Neural cell (in vitro differentiated cells): Measurements from ENCODE around the gene ANKS1A. TPM values are rescaled to one million over a fixed set of nuclear protein-coding genes. Genes with fewer than 3 reads are reported as not detected.

Experiments used
- H2AFZ ChIP-seq: fragments of 200-600, 300-800 bp; sonication (generic), shearing (Covaris generic); 2 replicates; pipeline ENCODE4 v1.6.0; 2014; ENCODE audit warnings: low read depth, mild to moderate bottlenecking, antibody characterized with exemption, low read length, moderate library complexity
- H3F3A ChIP-seq: fragments of 200-600 bp; shearing (Covaris generic); 2 replicates; pipeline ENCODE4 v1.6.1; 2016; ENCODE audit warnings: mild to moderate bottlenecking, moderate library complexity, mixed read lengths, antibody characterized with exemption, low read length; ENCODE audit not compliant: insufficient read depth, poor library complexity, severe bottlenecking
- H3K27ac ChIP-seq: fragments of 200-600, 300-800 bp; sonication (generic), shearing (Covaris generic); 2 replicates; pipeline ENCODE4 v1.5.1; 2014; ENCODE audit warnings: mild to moderate bottlenecking, low read length, moderate library complexity
- H3K27me3 ChIP-seq: fragments of 300-800, 200-600 bp; sonication (generic), shearing (Covaris generic); 2 replicates; pipeline ENCODE4 v1.6.0; 2014; ENCODE audit warnings: mild to moderate bottlenecking, low read depth, low read length, moderate library complexity; ENCODE audit not compliant: insufficient read depth
- H3K36me3 ChIP-seq: fragments of 300-800, 200-600 bp; sonication (generic), shearing (Covaris generic); 2 replicates; pipeline ENCODE4 v1.5.1; 2014; ENCODE audit warnings: mild to moderate bottlenecking, antibody characterized with exemption, low read length, moderate library complexity; ENCODE audit not compliant: insufficient read depth
- H3K4me2 ChIP-seq: fragments of 300-800, 200-600 bp; sonication (generic), shearing (Covaris generic); 2 replicates; pipeline ENCODE4 v1.6.0; 2014; ENCODE audit warnings: mild to moderate bottlenecking, low read length
- H3K4me3 ChIP-seq: fragments of 300-800, 200-600 bp; sonication (generic), shearing (Covaris generic); 2 replicates; pipeline ENCODE4 v1.5.1; 2014; ENCODE audit warnings: mild to moderate bottlenecking, low read length, moderate library complexity
- H3K79me2 ChIP-seq: fragments of 200-600 bp; shearing (Covaris generic); replicated peaks from 2 replicates; pipeline ENCODE4 v1.6.0; 2014; ENCODE audit warnings: mild to moderate bottlenecking, low read length, moderate library complexity; ENCODE audit not compliant: insufficient read depth
- H3K9ac ChIP-seq: fragments of 300-800, 200-600 bp; sonication (generic), shearing (Covaris generic); 2 replicates; pipeline ENCODE4 v1.6.1; 2016; ENCODE audit warnings: mild to moderate bottlenecking, low read length, mixed read lengths
- H3K9me2 ChIP-seq: fragments of 200-600 bp; shearing (Covaris generic); 2 replicates; pipeline ENCODE4 v1.6.1; 2016; ENCODE audit warnings: mild to moderate bottlenecking, low read length, mixed read lengths; ENCODE audit not compliant: insufficient read depth
- H3K9me3 ChIP-seq: fragments of 200-600, 300-800 bp; sonication (generic), shearing (Covaris generic); 2 replicates; pipeline ENCODE4 v1.6.1; 2016; ENCODE audit warnings: mild to moderate bottlenecking, mixed run types, low read length, moderate library complexity, mixed read lengths
- H4K20me1 ChIP-seq: fragments of 200-600 bp; shearing (Covaris generic); 2 replicates; pipeline ENCODE4 v1.6.1; 2016; ENCODE audit warnings: mild to moderate bottlenecking, mixed run types; ENCODE audit not compliant: insufficient read depth
- CTCF ChIP-seq: fragments of 450-650 bp; IDR thresholded peaks from 2 replicates; pipeline ENCODE4 v1.5.1; 2014; ENCODE audit warnings: antibody characterized with exemption, mild to moderate bottlenecking, moderate library complexity; ENCODE audit not compliant: poor library complexity, severe bottlenecking
- EP300 ChIP-seq: fragments of 450-650 bp; conservative IDR thresholded peaks from 2 replicates; pipeline ENCODE4 v1.6.1; 2014; ENCODE audit warnings: antibody characterized with exemption, mild to moderate bottlenecking, moderate library complexity; ENCODE audit not compliant: poor library complexity, severe bottlenecking
- EZH2 ChIP-seq: fragments of 200-600, 300-800 bp; shearing (Covaris generic), sonication (generic); IDR thresholded peaks from 2 replicates; pipeline ENCODE4 v1.6.1; 2014; ENCODE audit warnings: antibody characterized with exemption, low read length, borderline replicate concordance, mild to moderate bottlenecking; ENCODE audit not compliant: insufficient read depth, poor library complexity, severe bottlenecking
- MXI1 ChIP-seq: fragments of 450-650 bp; conservative IDR thresholded peaks from 2 replicates; pipeline ENCODE4 v1.6.1; 2014; ENCODE audit warnings: antibody characterized with exemption, mild to moderate bottlenecking; ENCODE audit not compliant: poor library complexity, severe bottlenecking
- POLR2AphosphoS5 ChIP-seq: IDR thresholded peaks from 2 replicates; pipeline ENCODE4 v1.6.1; 2012
- RAD21 ChIP-seq: fragments of 450-650 bp; conservative IDR thresholded peaks from 2 replicates; pipeline ENCODE4 v1.6.1; 2014; ENCODE audit warnings: antibody characterized with exemption, mild to moderate bottlenecking, moderate library complexity
- REST ChIP-seq: IDR thresholded peaks from 2 replicates; pipeline ENCODE4 v1.6.1; 2012; ENCODE audit warnings: borderline replicate concordance
- SMC3 ChIP-seq: fragments of 450-650 bp; conservative IDR thresholded peaks from 2 replicates; pipeline ENCODE4 v1.6.1; 2014; ENCODE audit warnings: antibody characterized with exemption, mild to moderate bottlenecking, moderate library complexity; ENCODE audit not compliant: poor library complexity
- TAF1 ChIP-seq: IDR thresholded peaks from 2 replicates; pipeline ENCODE4 v1.6.1; 2012; ENCODE audit warnings: low read depth
- polyA plus RNA-seq: library from polyadenylated mRNA; depleted of rRNA; stranded (reverse); fragments of >200 nt; gene quantifications from 2 replicates; pipeline ENCODE4 v1.2.3, GENCODE V29; 2014

Gene ANKS1A
- polyA plus RNA-seq, 1 donor from 2014 or later = 22.6 TPM

- no peaks in the 10 kb centered on the region for H3K9me3 ChIP-seq
- no peaks in the 10 kb centered on the region for H3K9me2 ChIP-seq
- no peak overlapping the region for H3K4me3 ChIP-seq
- no peaks in the 10 kb centered on the region for H3K36me3 ChIP-seq
- H3K4me2 ChIP-seq = no peak overlapping the region
- no peak overlapping the region for H3K27ac ChIP-seq
- H3K27me3 ChIP-seq = no peaks in the 10 kb centered on the region
- H2AFZ ChIP-seq = no peak overlapping the region
- H3K79me2 ChIP-seq = no peaks in the 10 kb centered on the region
- TF ChIP-seq RAD21 = no peak
- TF ChIP-seq REST = no peak
- TF ChIP-seq EZH2 = no peak
- TF ChIP-seq MXI1 = no peak
- no peak for TF ChIP-seq CTCF
- TF ChIP-seq TAF1 = no peak
- TF ChIP-seq EP300 = no peak
- no peak for TF ChIP-seq POLR2AphosphoS5
- no peak for TF ChIP-seq SMC3
- H3K9ac ChIP-seq = no peak overlapping the region
- H4K20me1 ChIP-seq = no peaks in the 10 kb centered on the region
- no peaks in the 10 kb centered on the region for H3F3A ChIP-seq
Observed at GRCh38 chr6:35062676-35063574, 173.9 kb downstream of the ANKS1A start.

- no peaks in the 10 kb centered on the region for H3K79me2 ChIP-seq
- H3K9me3 ChIP-seq = no peaks in the 10 kb centered on the region
- no peak overlapping the region for H3K27ac ChIP-seq
- H3K27me3 ChIP-seq = no peaks in the 10 kb centered on the region
- H3K36me3 ChIP-seq = no peaks in the 10 kb centered on the region
- TF ChIP-seq TAF1 (no peak), EZH2 (no peak), SMC3 (no peak), REST (no peak), RAD21 (no peak), MXI1 (no peak), EP300 (no peak), CTCF (no peak), POLR2AphosphoS5 (no peak)
- no peaks in the 10 kb centered on the region for H3K9me2 ChIP-seq
- H4K20me1 ChIP-seq = no peaks in the 10 kb centered on the region
- H3K4me2 ChIP-seq = no peak overlapping the region
- H2AFZ ChIP-seq = no peak overlapping the region
- H3F3A ChIP-seq = no peaks in the 10 kb centered on the region
- no peak overlapping the region for H3K9ac ChIP-seq
- H3K4me3 ChIP-seq = no peak overlapping the region
Observed at GRCh38 chr6:35063701-35064280, 174.7 kb downstream of the ANKS1A start.
